ENCODE measurements around the gene ERMP1.
"Not testable (repeated sequence)": the region's sequence is repeated elsewhere in the genome, so short reads cannot be mapped to it uniquely, and the experiment has no call there.

ERMP1 gene

DNA sequence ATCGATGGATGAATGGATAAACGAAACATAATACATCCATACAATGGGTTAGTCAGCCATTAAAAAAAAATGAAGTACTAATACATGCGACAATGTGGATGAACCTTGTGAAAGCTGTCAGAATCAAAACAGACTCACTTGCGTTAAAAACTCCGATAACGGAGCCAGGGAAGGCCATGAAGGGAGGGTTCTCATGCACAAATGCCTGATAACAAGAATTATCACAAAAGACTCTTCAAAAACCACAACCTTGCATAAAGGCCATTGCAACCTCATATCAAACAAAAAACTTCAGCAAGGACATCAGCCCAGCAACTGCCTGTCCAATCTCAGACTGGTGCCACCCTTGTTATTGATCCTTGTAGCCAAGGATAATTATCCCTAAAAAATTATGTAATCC, 13.7 kb downstream of the ERMP1 start:
- no peak for DNase-seq (ENCODE audit: low spot score)

DNA sequence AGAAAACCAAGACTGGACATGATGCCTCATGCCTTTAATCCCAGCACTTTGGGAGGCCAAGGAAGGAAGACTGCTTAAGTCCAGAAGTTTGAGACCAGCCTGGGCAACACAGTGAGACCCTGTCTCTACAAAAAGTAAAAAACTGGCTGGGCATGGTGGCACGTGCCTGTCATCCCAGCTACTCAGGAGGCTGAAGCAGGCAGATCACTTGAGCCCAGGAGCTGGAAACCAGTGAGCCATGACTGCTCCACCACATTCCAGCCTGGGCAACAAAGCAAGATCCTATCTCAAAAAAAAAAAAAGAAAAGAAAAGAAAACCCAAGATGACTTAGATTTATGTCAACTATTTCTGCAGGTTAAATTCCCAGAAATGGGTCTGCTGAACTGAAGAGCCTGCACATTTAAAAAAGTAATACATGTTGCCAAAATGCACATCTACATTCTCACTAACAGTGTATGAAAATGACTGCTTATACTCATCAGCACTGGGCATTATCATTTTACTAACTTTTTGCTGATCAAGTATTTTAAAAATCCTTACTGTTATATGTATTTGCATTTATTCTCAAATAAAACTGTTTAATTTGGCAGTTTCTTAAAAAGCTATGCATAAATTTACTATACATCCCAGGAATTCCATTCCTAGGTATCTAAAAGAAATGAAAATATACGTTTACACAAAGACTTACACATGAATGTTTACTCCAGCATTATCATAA, 14.3 kb downstream of the ERMP1 start:
- no peak for DNase-seq (ENCODE audit: low spot score)

DNA sequence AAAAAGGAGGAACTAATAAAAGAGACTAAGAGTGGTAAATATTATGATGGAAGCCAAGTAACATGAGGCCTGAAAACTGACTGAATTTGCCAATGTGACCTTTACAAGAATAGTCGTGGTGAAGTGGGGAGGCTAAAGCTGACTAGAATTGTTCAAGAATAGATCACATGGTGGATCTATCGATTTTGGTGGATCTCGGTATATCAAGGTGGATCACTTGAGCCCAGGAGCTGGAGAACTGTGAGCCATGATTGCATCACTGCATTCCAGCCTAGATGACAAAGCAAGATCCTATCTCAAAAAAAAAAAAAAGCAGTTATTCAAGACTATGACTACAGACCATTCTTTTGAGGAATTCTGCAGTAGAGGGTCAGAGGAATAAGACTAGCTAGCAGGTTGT, 15.1 kb downstream of the ERMP1 start:
- no peak for DNase-seq (ENCODE audit: low spot score)

DNA sequence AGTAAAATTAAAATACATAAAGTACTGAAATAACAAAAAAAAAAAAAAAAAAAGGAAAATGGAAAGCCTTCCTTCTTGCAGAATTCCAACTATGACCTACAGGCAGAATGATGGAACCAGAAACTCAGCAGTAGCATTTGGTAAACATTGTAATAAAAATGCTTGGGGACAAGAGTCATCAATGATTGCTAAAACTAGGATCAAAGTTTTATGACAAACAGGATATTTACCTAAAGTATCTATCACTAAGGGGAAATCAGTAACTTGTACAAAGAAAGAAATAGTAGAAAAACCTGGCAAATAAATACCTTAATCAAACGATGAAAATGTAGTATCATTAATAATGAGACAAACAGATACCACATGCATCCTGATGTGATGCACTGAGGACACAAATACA, 17.5 kb downstream of the ERMP1 start:
- DNase-seq (ENCODE audit: low spot score): no peak

DNA sequence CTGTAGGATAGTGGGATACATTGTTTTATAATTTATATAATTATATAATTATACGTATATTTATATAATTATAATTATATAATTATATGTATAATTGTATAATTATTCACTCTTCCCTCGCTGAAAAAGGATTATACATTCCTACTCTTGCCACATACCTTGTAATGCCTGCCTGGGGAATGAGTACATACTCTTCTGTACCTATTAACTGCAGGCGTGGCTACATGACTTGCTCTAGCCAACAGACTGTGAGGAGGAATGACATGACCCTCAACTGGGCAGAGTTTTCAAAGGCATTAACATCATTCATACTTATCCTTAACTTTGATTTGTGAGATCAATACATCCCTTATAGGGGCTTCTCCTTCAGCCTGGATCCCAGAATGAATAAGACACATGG, 19.1 kb downstream of the ERMP1 start:
- no peak for DNase-seq (ENCODE audit: low spot score)

DNA sequence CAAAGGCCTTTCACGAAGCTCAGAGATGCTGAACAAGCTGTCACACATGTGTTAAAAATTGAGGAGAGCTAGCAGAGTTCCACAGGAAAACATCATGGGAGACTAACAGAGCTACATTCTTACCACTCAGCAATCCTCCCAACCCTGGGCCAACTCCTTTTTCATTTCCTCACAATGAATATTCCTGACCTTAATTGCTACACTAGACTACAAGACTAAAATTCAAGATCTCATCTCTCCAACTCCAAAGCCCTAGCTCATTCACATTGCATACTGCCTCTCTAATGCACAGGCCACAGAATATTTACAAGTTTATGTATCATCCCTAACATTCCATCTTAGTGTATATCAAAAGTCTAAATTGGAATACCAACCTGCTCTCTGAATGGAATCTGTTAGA, 21.2 kb downstream of the ERMP1 start:
- no peak for DNase-seq (ENCODE audit: low spot score)

DNA sequence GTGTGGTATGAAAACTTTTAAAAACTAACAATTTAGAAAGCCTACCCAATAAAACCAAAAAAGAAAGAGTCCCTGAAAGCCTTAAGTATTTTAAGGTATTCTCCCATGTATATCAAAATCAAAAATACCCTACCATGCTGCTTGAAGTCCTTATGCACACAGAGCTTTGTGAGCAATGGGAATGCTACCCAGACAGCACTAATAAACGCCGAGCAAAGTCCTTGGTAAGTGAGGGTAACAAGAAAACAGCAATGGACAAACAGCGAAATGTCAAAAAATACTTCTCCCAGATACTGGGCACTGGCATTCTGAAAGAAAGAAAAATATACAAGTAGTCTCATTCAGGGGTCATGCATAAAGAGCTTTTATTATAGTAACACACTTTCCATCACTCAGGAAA, 27.4 kb downstream of the ERMP1 start:
- no peak for DNase-seq (ENCODE audit: low spot score)

DNA sequence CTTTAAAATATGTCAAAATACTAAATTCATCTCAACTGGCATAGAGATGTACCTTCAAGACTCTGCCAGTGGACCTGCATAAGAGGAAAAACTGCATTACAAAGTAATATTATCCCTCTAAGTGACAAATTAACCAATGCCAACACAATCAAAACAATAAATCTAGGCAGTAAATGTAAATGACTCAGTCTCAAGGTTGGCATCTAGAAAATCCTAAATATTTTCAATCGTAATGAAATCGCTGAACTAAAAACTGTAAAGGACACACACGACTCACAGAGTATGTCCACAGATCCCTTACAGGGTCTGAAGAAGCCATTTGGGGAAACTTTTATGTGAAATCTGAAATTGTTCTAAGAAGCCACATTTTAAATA, 31.2 kb downstream of the ERMP1 start:
- no peak for DNase-seq (ENCODE audit: low spot score)

DNA sequence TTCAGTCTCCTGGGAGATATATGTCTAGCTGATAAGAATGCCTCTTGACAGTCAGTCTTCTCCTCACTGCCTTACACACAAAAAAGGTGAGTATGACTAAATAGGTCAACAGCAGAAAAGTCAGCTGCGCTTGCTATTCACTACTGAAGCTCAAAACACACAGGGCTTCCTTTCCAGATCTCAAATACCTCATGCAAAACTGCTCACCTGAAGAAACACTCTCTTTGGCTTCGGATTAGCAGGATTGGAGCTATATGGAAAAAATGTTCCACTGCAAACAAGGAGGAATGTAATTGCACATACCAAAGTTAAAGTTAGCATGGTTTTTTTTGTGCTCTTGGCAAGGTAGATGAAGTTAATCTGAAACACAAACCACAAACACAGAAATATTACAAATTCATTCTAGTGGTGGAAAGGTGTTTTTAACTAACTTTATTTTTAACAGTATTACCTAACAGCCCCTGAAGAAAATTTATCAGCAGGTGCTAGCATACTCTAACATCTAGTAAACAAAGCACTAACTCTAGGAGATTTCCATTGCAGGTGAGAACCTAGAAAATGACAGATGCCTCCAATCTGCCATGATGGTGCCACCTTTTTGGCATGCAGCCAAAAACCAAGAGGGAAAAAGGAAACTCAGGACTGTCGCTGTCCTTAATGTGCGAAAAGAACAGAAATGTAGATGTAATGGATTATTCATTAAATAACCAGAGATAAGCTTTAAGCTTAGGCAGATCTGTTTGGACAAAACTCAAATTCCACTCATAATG, 31.8 kb downstream of the ERMP1 start:
- no peak for DNase-seq (ENCODE audit: low spot score)

DNA sequence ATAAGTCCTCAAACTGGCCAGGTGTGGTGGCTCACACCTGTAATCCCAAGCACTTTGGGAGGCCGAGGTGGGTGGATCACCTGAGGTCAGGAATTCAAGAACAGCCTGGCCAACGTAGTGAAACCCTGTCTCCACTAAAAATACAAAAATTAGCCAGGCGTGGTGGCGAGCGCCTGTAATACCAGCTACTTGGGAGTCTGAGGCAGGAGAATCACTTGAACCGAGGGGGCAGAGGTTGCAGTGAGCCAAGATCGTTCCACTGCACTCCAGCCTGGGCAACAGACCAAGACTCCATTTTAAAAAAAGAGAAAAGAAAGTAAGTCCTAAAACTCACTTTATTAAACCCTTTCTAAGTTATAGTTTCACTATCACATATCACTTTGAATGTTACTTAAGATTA, 32.5 kb downstream of the ERMP1 start:
- not testable (repeated sequence) for DNase-seq (ENCODE audit: low spot score)

DNA sequence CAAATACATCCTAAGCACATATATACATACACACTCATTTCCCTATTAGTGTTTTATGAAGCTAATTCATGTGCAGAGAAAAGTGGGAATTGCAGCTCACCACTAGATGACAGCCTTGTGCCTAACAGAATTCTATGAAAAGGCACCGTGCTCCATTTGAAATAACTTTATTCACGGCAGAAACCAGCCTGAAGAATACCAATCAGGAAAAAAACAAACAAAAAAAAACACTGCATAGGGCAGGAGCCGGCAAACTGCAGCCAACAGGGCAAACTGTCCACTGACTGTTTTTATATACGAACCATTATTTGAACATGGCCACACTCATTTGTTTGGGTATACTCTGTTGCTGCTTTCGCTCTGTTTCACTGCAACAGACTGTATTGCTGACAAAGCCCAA, 33.6 kb downstream of the ERMP1 start:
- DNase-seq (ENCODE audit: low spot score): no peak

DNA sequence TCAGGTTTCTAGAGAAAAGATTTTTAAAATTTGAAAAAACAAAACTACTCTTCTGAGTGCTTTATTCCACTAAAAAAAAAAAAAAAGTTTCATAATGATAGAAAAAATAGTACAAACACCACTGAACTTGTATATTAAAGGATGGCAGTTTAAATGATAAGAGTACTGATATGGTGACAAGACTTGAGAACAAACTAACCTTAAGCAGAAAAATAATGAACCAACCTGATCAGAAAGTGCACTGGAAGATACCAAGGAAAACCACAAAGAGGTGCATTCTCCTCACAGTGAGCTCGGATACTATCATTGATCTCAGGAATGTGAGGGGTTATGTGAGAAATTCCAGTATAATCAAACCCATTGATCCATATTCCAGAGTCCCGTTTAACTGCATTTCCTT, 34.3 kb downstream of the ERMP1 start:
- no peak for DNase-seq (ENCODE audit: low spot score)

DNA sequence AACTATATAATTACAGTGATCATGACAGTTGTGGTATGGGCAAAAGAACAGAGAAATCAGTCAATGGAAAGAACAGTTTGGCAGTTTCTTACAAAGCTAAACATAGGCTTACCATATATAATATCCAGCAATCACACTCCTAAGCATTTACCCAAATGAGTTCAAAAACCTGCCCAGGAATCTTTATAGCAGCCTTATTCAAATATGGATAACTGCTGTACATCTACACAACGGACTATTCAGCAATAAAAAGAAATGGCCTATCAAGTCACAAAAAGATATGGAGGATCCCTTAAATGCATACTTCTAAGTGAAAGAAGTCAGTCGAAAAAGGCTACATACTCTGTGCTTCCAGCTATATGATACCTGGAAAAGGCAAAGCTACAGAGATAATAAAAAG, 36.6 kb downstream of the ERMP1 start:
- no peak for DNase-seq (ENCODE audit: low spot score)

DNA sequence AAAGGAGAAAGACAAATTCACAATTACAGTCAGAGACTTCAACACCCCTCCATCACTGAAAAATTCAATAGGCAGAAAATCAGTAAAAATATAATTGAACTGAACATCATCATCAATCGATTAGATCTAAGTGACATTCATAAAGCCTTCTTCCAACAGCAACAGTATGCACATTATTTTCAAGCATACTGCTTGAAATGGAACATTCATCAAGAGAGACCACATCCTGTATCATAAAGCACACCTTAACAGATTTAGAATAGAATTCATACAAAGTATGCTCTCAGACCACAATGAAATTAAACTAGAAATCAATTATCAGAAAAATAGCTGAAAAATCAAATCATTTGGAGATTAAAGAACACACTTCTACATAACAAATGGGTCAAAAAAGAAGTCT, 39.1 kb downstream of the ERMP1 start:
- DNase-seq (ENCODE audit: low spot score): no peak

DNA sequence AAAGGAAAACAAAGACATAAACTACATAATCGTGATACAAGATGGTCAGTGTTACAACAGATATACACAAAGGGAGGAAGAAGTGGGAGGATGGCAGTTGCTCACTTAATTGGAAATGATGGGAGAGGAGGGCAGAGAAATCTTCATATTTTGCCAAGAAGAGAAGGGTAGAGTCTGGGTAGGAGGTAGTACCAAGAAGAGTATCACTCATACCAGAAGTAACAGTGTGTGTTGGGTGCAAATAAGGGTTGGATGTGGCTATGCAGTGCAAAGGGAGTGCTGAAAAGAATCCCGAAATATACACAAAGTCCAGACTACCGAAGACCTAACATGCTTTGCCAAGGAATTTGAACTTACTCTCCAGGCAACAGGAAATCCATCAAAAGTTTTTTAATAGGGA, 41.0 kb downstream of the ERMP1 start:
- DNase-seq (ENCODE audit: low spot score): no peak

DNA sequence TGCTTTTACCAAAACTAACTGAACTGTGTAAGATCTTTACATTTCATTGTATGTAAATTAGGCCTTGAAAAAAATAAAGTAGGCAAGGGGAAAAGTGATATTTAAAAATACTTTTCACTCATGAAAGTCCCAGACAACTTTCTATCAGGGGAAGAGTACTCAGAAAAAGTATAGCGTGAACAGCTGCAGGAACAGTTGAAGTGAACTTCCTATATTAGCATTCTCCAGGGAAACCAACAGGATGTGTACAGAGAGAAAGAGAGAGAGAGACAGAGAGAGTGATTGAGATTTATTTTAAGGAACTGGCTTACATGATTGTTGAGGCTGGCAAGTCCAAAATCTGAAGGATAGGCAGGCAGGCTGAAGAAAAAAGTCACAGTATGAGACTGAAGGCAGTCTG, 42.0 kb downstream of the ERMP1 start:
- no peak for DNase-seq (ENCODE audit: low spot score)

DNA sequence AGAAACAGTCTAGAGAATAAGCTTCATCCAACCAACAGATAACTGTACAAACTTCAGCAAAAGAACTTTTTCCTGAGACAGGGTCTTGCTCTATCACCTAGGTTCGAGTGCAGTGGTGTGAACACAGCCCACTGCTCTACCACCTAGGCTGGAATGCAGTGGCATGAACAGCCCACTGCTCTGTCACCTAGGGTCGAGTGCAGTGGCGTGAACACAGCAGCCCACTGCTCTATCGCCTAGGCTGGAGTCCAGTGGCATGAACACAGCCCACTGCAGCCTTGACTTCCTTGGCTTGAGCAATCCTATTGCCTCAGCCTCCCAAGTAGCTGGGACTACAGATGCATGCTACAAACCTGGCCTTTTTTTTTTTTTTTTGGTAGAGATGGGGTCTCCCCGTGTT, 43.4 kb downstream of the ERMP1 start:
- no peak for DNase-seq (ENCODE audit: low spot score)

DNA sequence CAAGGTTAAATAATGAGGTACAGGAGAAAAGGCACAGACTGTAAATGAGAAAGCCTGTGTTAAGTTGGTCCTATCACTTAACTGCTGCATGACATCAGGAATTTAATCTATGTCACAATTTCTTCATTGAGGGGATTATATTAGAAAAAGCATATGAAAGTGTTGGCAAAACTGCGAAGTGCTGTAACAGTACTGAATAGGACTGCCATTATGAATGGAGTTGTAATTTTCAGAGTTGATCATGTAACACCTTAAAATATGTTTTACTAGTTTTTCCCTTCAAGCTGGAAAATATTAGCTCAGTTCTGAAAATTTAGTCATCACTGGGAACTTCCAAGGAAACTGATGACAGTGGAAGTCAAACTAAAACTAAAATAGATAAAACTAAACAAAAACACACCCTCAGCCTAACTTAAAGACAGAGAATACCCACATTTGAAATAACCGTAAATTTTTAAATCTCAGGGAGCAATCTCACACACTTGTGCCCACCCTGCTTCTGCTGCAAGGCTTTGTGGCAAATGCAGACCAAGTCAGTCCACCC, 45.1 kb downstream of the ERMP1 start:
- no peak for DNase-seq (ENCODE audit: low spot score)

DNA sequence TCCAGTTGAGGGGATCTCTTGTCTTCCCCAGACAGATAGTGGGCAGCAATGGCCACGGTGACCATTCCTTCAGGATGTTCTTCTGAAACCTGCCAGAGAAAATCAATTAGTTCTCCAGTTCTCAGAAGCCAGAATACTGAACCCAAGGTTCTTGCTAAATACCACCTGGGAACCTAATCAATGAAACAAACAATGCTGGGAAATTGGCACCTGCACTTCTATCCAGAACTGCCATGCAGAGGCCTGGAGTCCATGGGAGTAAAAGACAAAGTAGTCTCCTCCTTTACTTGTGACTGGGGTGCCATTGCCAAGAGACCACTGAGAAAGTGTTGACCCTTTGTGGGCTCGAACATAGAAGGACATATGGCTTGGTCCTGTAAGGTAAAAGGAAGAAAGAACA, 45.7 kb downstream of the ERMP1 start:
- DNase-seq (ENCODE audit: low spot score): no peak

DNA sequence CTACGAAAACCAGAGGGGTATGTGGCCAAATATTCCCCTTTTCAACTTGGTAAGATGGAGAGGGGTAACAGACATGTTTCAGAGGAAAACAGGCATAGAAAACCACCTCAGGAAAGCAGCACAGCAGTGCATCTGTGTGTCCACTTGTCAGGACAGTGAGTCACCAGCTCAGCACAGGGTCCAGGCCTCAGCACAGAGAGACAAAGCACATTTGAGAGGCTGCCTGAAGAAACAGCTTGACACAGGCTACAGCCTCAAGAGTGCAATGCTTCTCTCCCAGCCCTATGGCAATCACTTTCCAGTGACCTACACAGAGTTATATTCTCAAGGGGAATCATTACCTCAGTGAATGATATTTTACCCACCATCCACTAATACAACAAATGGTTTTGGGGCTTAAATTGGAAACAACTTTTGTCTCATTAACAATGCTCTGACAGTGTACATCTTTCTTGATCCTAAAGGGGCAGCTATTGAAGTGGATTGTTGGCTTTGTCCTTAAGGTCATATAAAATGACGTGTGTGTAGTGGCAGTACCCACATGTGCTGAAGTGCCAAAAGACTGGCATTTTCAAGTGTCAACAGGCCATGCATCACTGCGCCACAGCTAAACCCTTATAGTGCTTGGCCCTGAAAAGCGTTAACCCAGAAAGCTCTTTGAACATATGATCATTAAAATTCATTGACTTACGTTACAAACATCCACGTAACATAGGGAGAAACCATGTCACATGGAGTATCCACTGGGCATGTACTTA, 46.4 kb downstream of the ERMP1 start:
- no peak for DNase-seq (ENCODE audit: low spot score)

DNA sequence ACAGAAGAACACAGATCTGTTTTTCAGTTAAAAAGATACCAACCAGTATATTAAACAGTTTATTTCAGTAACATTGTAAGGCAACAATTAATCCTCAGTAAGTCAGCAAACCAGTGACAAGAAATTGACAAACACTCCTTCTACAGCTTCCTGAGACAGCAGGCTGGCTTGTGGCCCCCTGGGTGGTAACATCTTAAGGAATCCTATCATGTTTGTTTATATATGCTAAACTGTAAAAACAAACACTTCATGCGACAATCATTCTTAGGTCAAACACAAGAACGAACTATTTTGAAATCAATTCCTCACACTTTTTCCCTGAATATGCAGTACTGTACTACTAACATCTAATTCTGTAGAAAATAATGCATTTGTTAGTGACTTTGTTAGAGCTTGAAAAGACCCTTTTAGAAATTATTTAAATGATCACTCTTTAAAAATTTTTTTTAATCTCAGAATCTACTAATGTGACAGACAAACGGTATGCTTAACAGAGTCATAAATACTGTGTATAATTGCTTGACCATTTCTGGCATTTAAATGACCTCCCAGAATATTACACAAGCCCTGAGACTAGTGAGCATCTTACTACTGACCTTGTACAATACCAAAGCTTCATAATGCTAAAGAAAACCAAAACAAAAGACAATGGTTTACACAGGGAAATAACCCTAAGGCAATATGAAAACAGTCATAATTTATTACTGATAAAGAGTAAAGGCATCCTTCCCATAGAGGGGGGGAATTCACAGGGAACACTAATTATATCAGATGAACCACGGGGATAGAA, 48.2 kb downstream of the ERMP1 start:
- no peak for DNase-seq (ENCODE audit: low spot score)

DNA sequence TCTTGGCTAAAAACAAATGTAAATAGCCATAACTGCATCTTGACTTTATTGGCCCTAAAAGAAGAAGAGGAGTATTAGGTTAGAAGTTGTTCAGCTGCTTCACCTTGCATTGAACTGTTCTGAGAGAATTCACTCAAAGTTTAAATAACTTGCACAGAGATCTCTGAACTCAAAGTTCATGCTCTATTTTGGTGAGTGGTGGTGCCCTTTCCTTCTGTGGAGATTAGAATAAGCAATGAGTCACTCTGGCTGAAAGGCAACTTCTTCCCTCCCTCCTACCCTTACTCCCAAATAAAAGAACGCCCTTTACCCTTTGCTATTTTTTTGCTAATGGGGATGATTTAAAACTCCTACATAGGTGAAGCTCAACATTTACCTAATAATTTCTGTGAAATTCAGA, 48.9 kb downstream of the ERMP1 start:
- DNase-seq (ENCODE audit: low spot score): no peak
